ENCODE data around the gene SETD2.

SETD2 gene

DNA sequence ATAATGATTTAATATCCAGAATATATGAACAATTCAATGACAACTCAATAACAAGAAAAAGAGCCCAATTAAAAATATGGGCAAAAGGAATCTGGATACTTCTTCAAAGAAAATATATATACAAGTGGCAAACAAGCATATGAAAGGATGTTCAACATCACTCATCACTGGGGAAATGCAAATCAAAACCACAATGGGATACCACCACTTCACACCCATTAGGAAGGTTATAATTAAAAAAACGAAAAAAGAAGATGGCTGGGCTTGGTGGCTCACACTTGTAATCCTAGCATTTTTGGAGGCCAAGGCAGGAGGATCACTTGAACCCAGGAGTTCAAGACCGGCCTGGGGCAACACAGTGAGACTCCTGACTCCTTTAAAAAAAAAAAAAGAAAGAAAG is 191.5 kb downstream of the SETD2 start:
- Histone ChIP-seq H3K4me3 (IDR thresholded peaks at IDR 0.05; ENCODE audit: insufficient read depth, low read depth, low read length) (no peak overlapping the region), H3K79me2 (ENCODE audit: insufficient read depth, low read depth) (peaks cover 88% of the 10 kb centered on the region), H3K9ac (no peak overlapping the region), H3K27ac (no peak overlapping the region), H2AFZ (ENCODE audit: low read depth) (no peak overlapping the region), H3K4me2 (no peak overlapping the region), H4K20me1 (ENCODE audit: insufficient read depth) (peaks cover 6% of the 10 kb centered on the region; the same call in 1 of the 2 replicates), H3K27me3 (ENCODE audit: insufficient read depth, low read depth) (no peaks in the 10 kb centered on the region), H3K4me1 (ENCODE audit: low read depth, poor library complexity, severe bottlenecking) (peaks cover 5% of the 10 kb centered on the region), H3K36me3 (ENCODE audit: insufficient read depth) (no peaks in the 10 kb centered on the region)
- TF ChIP-seq, protein P1, sequence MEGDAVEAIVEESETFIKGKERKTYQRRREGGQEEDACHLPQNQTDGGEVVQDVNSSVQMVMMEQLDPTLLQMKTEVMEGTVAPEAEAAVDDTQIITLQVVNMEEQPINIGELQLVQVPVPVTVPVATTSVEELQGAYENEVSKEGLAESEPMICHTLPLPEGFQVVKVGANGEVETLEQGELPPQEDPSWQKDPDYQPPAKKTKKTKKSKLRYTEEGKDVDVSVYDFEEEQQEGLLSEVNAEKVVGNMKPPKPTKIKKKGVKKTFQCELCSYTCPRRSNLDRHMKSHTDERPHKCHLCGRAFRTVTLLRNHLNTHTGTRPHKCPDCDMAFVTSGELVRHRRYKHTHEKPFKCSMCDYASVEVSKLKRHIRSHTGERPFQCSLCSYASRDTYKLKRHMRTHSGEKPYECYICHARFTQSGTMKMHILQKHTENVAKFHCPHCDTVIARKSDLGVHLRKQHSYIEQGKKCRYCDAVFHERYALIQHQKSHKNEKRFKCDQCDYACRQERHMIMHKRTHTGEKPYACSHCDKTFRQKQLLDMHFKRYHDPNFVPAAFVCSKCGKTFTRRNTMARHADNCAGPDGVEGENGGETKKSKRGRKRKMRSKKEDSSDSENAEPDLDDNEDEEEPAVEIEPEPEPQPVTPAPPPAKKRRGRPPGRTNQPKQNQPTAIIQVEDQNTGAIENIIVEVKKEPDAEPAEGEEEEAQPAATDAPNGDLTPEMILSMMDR (conservative IDR thresholded peaks at IDR 0.05; ENCODE audit: low read depth, low read length): no peak

DNA sequence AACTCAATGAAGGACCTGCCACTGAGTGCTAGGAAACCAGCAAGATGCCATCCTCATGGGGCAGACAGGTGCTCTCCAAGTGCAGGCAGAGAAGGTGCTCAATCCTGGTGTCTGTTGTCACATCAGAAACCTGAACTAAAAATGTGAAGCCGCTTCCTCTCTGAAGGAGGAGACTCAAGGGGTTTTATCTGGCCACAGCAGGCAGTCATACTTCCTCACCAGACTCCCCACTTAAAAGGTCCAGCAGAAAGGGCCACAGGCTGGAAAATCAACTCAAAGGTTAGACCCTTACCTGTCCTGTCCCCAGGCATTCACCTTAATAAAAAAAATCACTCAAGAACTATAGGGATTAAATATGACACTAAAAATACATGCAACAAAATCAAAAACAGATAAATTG is 192.2 kb downstream of the SETD2 start:
- no peak overlapping the region for H3K27ac ChIP-seq
- no peak overlapping the region for H3K4me2 ChIP-seq
- TF ChIP-seq, protein P1 (conservative IDR thresholded peaks at IDR 0.05; ENCODE audit: low read depth, low read length): no peak
- no peaks in the 10 kb centered on the region for H3K36me3 ChIP-seq (ENCODE audit: insufficient read depth)
- H3K4me1 ChIP-seq (ENCODE audit: low read depth, poor library complexity, severe bottlenecking): peaks cover 5% of the 10 kb centered on the region
- H3K4me3 ChIP-seq (IDR thresholded peaks at IDR 0.05; ENCODE audit: insufficient read depth, low read depth, low read length): no peak overlapping the region
- H3K27me3 ChIP-seq (ENCODE audit: insufficient read depth, low read depth): no peaks in the 10 kb centered on the region
- peaks cover 94% of the 10 kb centered on the region for H3K79me2 ChIP-seq (ENCODE audit: insufficient read depth, low read depth)
- H4K20me1 ChIP-seq (ENCODE audit: insufficient read depth): peaks cover 6% of the 10 kb centered on the region; the same call in 1 of the 2 replicates
- H2AFZ ChIP-seq (ENCODE audit: low read depth): no peak overlapping the region
- no peak overlapping the region for H3K9ac ChIP-seq

DNA sequence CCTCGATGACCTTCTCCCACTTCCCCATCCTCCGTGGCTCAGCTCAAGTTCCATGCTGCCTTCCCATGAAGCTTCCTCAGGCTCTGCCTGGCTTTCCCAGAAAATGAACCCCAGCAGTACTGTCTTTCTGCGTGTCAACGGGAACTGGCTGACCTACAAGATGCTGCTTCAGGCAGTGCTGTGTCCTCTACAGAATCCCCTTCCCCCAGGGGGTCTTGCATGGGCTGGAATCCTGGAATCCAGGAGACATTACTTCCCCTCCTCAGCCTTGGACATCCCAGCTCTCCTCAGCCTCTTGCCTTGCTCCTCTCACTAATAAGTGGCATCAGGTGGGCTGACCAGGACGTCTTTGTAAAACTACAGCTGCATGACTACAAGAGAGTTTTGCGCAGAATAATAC is 192.8 kb downstream of the SETD2 start:
- Histone ChIP-seq H3K36me3 (ENCODE audit: insufficient read depth) (no peaks in the 10 kb centered on the region), H3K27ac (no peak overlapping the region), H3K9ac (no peak overlapping the region), H3K4me1 (ENCODE audit: low read depth, poor library complexity, severe bottlenecking) (peaks cover 5% of the 10 kb centered on the region), H3K79me2 (ENCODE audit: insufficient read depth, low read depth) (peaks cover 100% of the 10 kb centered on the region), H3K4me3 (IDR thresholded peaks at IDR 0.05; ENCODE audit: insufficient read depth, low read depth, low read length) (no peak overlapping the region), H4K20me1 (ENCODE audit: insufficient read depth) (peaks cover 6% of the 10 kb centered on the region; the same call in 1 of the 2 replicates), H3K27me3 (ENCODE audit: insufficient read depth, low read depth) (no peaks in the 10 kb centered on the region), H3K4me2 (no peak overlapping the region), H2AFZ (ENCODE audit: low read depth) (no peak overlapping the region)
- TF ChIP-seq, protein P1 (conservative IDR thresholded peaks at IDR 0.05; ENCODE audit: low read depth, low read length): no peak

GRCh38 chr3:46970391-46971091 is 193.4 kb downstream of the SETD2 start:
- H3K36me3 ChIP-seq (ENCODE audit: insufficient read depth): no peaks in the 10 kb centered on the region
- no peak overlapping the region for H2AFZ ChIP-seq (ENCODE audit: low read depth)
- H3K4me3 ChIP-seq (IDR thresholded peaks at IDR 0.05; ENCODE audit: insufficient read depth, low read depth, low read length): no peak overlapping the region
- H4K20me1 ChIP-seq (ENCODE audit: insufficient read depth): peaks cover 6% of the 10 kb centered on the region; the same call in 1 of the 2 replicates
- no peak overlapping the region for H3K27ac ChIP-seq
- no peak overlapping the region for H3K4me2 ChIP-seq
- peaks cover 99% of the 10 kb centered on the region for H3K79me2 ChIP-seq (ENCODE audit: insufficient read depth, low read depth)
- TF ChIP-seq, protein P1 (conservative IDR thresholded peaks at IDR 0.05; ENCODE audit: low read depth, low read length): no peak
- H3K9ac ChIP-seq: no peak overlapping the region
- no peaks in the 10 kb centered on the region for H3K27me3 ChIP-seq (ENCODE audit: insufficient read depth, low read depth)
- peaks cover 5% of the 10 kb centered on the region for H3K4me1 ChIP-seq (ENCODE audit: low read depth, poor library complexity, severe bottlenecking)
